MV-4-11 (cell line): Measurements from ENCODE around the gene LRCOL1.

Experiments used
- DNase-seq: peaks from one replicate; lab custom pipeline; 2025; lab: John Stamatoyannopoulos, UW

The LRCOL1 gene

DNA sequence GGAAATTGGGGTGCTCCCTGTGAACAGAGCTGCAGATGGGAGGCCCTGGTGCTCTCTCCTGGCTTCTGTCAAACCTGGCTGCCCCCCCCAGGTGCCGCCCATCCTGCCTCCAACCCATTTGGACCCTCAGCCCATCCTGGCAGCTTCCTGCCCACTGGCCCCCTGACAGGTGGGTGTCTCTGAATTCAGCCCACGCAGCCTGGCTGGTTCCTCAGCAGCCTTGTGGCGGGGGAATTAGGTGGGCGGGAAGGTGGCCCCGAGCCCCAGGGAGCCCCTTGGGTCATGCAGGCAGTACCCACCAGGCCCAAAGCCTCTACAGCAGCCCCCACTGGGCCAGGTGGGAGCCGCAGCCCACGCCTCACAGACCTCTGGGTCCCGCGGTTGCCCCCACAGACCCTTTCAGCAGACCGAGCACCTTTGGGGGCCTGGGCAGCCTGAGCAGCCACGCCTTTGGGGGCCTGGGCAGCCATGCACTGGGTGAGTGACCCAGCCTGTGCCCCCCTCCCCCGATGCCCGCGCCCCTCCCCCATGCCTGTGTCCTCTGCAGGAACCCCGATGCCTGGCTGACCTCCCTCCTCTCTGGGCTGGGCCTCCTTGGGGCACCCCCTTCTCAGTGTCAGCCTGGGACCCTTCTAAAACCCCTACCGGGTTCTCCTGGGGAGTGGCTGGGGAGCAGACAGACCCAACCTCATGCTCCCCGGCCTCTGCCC is 28.9 kb downstream of the LRCOL1 start:
- DNase-seq = no peak

DNA sequence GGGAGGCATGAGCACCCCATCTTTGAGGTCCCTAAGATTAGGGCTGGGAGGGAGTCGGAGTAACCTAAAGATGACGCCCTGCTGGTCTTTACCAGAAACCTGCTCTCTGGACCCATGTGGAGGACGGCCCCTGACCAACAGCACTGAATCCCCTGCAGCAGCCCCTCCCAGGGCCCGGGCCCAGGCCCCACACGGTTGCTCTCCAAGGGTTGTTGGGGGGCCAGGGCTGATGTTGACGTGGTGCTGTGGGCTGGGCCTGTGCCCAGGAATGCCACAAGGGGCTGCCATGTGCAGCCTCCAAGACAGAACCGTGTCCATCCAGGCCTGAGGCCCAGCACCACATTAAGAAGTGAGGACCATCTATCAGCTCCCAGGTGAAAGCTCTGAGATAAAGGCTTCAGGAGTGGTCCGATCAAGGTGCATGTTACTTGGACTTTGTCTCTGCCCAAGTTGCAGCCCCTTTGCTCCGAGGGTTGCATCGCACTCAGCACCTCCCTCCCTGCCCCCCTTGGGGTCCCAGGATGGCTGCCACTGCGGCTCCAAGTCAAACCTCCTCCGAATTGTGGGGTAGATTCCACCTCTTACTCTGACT is 29.6 kb downstream of the LRCOL1 start:
- no peak for DNase-seq

DNA sequence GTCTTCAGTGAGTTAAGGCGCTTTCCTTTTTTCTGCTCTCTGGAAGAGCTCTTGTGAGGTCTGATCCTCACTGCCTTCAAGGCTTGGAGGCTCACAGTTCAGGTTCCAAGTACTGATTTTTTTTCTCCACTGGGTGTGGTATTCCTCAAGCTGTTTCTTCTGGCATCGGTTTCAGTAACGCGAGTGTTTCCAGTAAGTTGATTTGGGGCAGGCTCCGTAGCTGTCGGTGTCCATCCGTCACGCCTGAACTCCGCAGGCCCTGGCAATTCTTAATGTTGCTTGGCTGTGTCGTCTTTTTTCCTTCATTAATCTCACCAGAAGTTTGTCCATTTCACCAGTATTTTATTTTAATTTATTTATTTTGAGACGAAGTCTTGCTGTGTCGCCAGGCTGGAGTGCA is 30.6 kb downstream of the LRCOL1 start:
- DNase-seq = no peak

DNA sequence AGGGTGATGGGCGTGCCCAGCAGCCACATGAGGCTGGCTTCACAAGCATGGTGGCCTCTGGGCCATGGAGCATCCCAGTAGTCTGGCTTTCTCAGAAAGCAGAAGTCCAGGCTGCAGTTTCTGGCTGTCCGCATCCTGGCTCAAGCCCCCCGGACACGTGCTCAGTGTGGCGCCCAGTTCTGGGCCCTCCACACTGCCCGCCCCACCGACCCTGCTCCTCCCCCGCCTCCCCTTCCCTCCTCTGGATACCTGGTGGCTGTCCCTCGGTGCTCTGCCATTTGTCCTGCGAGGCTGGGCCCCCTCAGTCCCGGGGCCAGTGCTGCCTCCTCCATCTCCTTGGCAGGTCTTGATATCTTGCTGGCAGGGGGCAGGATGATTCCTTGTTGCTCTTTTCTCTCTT is 31.6 kb downstream of the LRCOL1 start:
- no peak for DNase-seq

DNA sequence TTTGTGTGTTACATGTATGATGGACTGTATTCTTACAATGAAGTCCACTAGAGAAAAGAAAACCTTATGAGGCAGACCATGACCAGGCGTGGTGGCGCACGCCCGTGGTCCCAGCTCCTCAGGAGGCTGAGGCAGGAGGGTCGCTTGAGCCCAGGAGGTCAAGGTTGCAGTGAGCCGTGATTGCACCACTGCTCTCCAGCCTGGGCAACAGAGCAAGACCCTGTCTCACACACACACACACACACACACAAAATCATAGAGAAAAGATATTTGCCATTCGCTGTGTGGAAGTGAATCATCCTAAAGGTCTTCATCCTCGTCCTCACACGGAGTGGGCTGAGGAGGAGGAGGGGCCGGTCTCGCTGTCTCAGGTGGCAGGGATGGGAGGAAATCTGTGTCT is 32.3 kb downstream of the LRCOL1 start:
- no peak for DNase-seq

DNA sequence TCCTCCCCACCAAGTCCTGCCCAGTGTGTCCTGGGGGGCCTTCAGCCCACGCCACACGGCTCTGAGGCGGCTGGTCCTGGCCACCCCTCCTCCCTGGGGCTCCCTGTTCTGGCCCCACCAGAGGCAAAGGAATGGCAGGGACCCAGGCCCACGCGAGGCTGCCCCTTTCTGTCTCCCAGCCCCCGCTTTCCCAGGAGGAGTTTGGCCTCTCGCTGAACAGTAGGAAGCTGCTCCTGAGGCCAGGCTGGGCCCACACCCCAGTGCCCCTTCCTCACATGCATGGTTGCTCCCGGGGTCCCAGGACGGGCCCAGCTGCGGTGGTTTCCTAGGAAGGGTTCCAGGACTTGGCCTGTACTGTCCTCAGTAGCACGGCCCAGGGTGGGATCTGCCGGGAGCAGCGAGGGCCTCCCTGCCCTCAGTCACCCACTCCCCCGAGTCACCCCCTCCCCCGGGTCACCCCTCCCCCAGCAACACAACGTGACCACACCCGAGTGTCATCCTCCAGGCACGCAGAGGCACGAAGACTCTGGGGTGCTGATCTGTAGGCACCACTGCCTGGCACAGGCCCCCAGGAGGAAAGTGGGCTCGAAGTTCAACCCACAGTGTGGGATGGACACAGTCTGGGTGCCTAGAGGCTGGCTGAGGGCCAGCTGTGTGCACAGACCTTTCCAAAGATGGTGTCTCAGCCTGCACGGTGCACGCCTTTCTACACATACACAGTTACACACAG is 33.0 kb downstream of the LRCOL1 start:
- no peak for DNase-seq

DNA sequence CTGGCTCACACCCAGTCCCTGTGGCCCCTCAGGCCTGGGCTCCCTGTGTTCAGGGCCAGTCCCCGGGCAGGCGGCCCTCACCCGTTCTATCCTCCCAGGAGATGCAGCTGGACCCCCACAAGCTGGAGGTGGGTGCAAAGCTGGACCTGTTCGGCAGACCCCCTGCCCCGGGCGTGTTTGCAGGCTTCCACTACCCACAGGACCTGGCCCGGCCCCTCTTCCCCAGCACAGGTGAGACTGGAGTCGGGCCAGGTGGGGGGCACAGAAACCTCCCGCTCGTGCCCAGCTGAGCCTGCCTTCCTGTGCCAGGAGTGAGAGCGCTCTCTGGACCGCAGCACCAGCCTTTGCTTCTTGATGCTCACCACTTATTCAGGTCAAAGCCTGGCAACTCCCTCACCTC is 33.7 kb downstream of the LRCOL1 start:
- DNase-seq = no peak

DNA sequence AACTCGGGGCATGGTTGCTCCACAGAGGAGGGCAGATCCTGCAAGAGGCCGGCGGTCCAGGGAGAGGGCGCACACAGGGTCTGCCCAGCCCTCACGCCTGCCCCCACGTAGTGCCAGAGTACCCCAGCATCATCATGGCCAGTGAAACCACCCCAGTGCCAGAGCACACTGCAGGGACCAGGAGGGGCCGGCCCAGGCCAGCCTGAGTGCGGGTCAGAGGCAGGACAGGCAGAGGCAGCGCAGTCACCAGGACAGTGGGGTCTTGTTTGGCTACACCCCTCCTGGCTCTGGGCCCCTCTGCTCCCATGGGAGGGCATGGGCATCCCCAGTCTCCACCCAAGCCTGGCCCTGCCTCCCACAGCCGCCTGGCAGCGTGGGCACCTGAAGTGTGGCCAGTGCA is 34.7 kb downstream of the LRCOL1 start:
- no peak for DNase-seq

DNA sequence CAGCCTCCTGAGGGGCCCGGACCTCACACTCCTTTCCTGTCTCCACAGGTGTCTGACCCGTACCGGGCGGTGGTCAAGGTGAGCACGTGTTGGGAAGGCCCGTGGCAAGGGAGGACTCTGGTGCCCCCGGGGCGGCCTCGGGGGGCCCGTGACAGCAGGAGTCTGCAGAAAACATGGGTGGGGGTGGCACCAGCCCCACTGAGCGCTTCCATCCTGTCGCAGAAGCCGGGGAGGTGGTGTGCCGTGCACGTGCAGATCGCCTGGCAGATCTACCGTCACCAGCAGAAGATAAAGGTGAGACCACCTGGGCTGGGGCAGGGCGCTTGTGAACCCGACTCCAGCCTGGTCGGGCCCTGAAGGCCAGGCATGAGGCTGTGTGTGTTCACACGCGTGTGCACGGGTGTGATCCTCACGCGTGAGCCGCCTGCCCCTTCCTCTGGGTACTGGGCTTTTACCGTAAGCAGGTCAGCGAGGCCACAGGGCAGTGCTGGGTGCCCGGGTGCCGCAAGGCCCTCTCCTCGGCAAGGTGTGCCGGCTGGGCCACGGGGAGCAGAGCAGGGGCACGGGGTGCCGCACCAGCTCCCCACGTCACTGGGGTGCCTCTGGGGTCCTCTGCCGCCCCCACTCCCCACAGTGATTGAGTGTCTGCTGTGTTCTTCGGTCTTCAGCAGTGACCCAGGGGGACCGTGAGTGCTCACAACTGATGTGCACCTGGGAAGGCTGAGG is 35.9 kb downstream of the LRCOL1 start:
- DNase-seq = no peak

DNA sequence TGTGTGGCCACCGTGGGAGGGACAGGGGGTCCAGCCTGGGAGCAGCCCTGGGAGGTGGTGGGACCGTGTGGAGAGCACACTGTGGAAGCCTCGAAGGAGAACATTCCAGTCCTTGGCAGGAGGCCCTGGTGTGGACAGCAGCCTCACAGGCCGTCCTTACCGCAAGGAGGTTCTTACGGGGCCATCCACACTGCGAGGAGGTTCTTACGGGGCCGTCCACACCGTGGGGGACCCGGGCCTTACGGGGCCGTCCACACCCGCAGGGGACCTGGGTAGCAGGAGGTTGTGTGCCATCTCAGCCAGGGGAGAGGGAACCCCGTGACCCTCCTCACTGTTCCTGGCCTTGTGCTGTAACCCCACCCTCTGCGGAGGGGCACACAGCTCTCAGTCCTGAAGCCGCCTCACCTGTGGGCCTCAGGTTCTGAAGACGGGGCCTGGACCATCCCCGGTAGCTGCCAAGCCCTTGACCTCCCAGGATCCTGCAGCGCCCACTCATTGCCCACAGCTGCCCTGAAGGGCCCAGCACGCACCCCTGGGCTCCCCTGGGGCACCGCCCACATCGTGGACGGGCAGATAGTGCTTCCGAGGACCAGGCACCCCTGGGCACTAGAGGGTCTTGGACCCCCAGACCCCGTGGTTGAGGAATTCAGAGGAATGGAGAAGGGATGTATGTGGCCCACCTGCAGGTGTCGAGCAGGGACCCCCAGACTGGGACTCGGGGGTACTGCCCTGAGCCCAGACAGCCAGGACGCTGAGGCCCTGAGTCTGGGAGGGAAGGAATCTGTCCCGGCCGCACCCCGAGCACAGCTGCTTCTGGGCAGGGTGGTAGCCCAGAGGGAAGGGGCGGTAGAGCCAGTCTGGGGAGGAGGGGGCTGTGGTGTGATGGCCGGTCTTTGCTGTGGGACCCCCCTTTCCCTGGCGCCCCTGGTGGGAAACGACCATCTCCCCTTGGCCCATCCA is 37.3 kb downstream of the LRCOL1 start:
- DNase-seq = no peak

DNA sequence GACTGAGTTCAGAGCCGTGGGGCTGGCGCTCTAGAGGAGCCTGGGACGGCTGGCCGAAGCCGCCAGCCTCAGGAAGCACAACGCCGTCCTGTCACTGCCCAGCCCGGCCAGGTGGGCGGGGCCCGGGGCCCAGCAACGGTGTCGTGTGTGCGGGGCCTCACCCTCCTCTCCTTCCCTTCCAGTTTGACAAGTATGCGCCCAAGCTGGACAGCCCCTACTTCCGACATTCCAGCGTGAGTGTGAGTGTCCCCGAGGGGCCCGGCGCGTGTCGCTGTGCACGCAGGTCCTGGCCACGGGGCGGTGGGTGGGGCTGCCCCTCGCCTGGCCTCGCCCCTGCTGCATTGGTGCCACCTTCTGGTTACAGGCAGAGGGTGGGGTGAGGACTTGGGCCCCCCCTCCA is 38.3 kb downstream of the LRCOL1 start:
- no peak for DNase-seq

DNA sequence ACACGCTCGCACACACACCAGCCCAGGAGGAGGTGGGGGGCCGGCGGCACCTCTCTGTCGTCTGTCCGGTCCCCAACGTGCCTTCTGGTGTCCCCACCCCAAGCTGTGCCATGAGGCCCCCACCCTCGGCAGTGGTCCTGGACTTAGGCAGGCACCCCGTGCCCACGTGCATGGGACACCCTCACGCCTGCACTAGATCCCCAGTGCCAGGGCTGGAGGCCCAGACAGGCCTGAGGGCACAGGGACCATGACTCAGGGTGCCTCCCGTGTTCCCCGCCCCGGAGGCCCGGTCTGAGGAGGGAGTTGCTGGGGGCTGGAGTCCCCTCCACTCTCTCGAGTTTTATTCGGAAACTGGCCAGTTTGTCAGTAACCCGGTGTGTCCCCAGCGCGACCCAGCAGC is 38.8 kb downstream of the LRCOL1 start:
- no peak for DNase-seq

DNA sequence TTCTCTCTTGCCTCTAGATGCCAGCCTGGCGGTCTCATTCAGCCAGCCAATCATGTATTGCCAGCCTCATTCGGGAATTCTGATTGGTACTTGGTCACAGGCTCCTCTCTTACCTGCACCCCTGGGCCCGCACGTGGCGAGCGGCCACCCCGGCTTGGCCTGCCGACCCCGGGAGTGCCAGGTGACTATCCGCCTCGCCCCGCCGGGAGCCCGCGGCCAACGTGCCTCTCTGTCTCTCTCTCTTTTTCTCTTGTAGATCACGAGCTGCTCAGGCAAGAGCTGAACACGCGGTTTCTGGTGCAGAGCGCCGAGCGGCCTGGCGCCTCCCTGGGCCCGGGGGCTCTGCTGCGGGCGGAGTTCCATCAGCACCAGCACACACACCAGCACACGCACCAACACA is 39.3 kb downstream of the LRCOL1 start:
- no peak for DNase-seq

DNA sequence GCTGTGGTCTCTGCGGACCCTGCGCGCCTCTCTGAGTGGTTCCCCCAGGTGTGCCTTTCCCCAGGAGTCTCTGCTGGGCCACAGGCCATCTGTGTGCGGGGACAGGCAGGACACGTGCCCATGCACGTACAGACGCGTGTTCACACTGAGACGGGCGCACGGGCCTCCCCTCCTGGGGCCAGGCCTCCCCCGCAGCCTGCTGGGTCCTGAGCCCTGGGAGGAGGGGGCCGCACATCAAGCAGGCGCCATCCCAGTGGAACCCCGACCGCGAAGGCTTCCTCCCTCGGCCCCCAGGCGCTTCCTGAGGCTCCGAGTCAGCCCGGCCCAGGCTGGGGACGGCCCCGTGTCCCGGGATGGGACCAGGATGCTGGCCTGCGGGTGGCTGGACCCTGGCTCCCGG is 39.7 kb downstream of the LRCOL1 start:
- DNase-seq = no peak

DNA sequence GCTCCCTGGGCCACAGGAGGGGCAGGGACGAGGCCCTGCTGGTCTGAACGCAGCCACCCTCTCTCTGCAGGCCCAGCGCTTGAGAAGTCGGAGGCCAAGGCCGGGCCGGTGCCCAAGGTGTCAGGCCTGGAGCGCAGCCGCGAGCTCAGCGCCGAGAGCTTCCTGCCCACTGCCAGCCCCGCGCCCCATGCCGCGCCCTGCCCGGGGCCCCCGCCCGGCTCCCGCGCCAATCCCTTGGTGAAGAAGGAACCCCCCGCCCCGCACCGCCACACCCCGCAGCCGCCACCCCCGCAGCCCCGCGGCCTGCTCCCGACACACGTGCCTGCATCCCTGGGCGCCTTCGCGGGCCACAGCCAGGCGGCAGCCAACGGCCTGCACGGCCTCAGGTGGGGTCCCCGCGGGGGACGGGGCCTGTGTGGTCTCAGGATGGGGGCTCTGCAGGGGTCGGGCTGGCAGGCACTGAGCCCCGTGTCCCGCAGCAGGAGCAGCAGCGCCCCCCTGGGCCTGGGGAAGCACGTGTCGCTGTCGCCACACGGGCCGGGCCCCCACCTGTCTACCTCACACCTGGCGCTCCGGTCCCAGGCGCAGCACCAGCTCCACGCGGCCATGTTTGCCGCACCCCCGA is 40.4 kb downstream of the LRCOL1 start:
- no peak for DNase-seq

DNA sequence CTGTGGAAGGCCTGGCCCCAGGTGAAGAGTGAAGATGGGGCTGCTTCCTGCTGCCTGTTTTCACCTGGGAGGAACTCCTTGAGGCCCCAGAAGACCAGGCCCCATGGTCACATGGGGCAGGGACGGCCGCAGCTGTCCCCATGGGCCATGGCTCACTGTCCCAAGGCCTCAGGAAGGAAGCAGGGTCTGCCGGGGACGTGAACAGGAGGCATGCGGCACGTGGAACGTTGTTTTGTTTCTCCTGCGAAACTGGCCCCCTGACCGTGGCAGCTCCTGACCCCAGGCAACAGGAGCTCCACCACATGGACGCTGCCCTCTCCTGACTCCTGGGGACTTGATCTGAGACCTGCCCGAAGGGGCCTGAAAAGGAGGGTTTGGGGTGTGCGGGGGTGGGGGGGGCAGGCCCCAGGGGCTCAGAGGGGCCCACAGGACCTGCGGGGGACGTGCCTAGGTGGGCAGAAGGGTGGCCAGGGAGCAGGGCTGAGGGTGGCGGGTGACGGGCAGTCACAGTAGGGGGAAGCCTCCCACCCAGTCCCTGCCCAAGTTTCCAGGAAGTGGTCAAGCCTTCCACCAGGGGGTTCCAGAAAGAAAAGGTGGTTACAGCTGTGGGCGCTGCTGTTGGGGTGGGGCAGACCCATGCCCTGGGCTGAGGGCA is 41.4 kb downstream of the LRCOL1 start:
- DNase-seq = no peak

DNA sequence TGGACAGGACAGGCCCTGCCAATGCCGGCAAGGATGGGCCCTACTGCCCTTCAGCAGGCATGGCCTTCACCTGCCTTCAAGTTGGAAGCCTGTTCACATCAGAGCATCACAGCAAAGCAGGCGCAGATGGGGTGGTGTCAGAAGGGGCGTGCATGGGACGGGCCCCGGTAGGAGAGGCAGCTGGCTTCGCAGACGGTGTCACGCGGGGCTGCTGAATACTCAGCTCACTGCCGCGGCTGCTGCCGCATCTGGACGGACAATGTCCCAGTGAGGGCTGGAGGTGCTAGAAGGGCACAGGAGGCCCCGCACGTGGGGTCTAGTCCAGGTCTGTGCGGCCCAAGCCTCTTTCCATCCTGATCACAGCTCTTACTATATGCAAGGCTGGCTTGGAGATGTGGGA is 42.1 kb downstream of the LRCOL1 start:
- DNase-seq = no peak

DNA sequence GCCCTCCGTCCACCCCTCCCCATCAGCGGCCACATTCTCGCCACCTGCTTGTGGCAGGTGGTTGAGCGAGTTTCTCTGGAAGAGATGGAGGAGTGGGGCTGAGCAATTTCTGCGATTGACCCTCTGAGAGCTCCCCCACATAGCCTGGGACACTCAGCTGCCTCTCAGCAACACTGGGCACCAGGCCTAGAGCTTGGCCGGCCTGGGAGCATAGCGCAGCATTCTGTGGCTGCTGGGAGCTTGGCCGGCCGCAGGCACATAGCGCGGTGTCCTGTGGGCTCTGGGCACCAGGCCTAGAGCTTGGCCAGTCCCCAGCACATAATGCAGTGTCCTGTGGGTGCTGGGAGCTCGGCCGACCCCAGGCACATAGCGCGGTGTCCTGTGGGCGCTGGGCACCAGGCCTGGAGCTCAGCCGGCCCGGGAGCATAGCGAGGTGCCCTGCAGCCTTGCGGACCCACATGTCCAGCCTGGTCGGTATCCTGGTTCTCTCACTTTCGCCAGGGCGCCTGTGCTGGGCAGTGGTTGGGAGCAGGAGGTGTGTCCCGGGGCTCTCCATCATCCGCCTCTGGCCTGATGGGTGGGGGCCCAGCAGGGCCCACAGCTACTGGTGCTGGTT is 43.8 kb downstream of the LRCOL1 start:
- DNase-seq = no peak

DNA sequence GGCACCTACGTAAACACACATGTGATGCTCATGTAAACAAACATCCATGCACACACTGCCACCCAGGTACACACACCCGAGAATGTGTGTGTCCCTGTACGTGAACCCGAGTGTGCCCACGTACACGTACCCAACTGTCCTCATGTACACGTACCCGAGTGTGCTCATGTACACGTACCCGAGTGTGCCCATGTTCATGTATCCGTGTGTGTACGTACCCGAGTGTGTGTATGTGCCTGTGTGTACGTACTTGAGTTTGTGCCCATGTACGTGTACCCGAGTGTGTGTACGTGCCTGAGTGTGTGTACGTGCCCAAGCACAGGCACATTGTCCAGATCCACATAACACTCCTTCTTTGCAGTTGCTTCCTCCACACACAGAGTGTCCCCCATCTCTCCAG is 45.0 kb downstream of the LRCOL1 start:
- no peak for DNase-seq

DNA sequence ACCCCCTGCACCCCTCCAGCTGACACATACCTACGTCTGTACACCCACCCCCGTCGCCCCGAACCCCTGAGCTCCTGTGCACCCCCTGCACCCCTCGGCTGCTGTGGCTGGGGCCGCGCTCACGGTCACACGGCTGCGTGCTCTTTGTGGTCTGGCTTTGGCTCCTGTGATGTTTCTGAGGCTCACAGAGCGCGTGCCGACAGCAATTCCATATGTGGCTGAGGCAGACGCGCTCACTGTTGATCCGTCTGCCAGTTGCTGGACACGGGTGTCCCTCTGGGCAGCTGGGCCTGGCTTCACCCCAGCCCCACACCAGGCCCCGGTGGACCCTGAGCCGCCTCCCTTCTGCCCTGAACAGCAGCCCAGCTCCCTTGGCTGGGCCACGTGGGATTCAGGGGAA is 46.5 kb downstream of the LRCOL1 start:
- DNase-seq = no peak
